HG02678 (cell line): ENCODE results near the gene CIB2.

Experiments used
- ATAC-seq: cut with Tn5 transposase; IDR thresholded peaks from one replicate; pipeline ENCODE4 v1.9.1; 2021; ENCODE audit warnings: mild to moderate bottlenecking, moderate library complexity; ENCODE audit not compliant: unreplicated experiment

Gene CIB2

GRCh38 chr15:78069462-78070029, 61.7 kb downstream of the CIB2 start:
- no peak for ATAC-seq

- no peak for ATAC-seq
These were observed 62.2 kb downstream of the CIB2 start for GRCh38 chr15:78069052-78069414.

GRCh38 chr15:78067328-78068228, 63.7 kb downstream of the CIB2 start:
- no peak for ATAC-seq

- peak; percentile 66 for ATAC-seq
These were observed 65.0 kb downstream of the CIB2 start for GRCh38 chr15:78065973-78066946.

- ATAC-seq: no peak
These were observed 65.9 kb downstream of the CIB2 start for GRCh38 chr15:78065284-78065872.

GRCh38 chr15:78064544-78064943, 66.7 kb downstream of the CIB2 start:
- ATAC-seq: no peak

- ATAC-seq: no peak
These were observed 67.3 kb downstream of the CIB2 start for GRCh38 chr15:78063970-78064385.

GRCh38 chr15:78063217-78063616, 68.0 kb downstream of the CIB2 start:
- ATAC-seq: no peak

GRCh38 chr15:78061963-78062427, 69.2 kb downstream of the CIB2 start:
- peak; percentile 42 for ATAC-seq

GRCh38 chr15:78060232-78060631, 71.0 kb downstream of the CIB2 start:
- no peak for ATAC-seq

GRCh38 chr15:78059110-78059839, 72.0 kb downstream of the CIB2 start:
- no peak for ATAC-seq

GRCh38 chr15:78058401-78058935, 72.8 kb downstream of the CIB2 start:
- no peak for ATAC-seq

GRCh38 chr15:78057803-78058202, 73.4 kb downstream of the CIB2 start:
- ATAC-seq: no peak

- no peak for ATAC-seq
These were observed 74.5 kb downstream of the CIB2 start for GRCh38 chr15:78056714-78057269.

GRCh38 chr15:78055919-78056713, 75.1 kb downstream of the CIB2 start:
- no peak for ATAC-seq

GRCh38 chr15:78054966-78055365, 76.3 kb downstream of the CIB2 start:
- ATAC-seq: no peak
